Measurements from ENCODE around the gene TRPV5. TPM values are rescaled to one million over a fixed set of nuclear protein-coding genes. Genes with fewer than 3 reads are reported as not detected.
A peak's percentile ranks its signal among the peaks of the same experiment; 100 is the strongest.

Gene TRPV5
- total RNA-seq, 1 experiment from 2014 or later = not detected

DNA sequence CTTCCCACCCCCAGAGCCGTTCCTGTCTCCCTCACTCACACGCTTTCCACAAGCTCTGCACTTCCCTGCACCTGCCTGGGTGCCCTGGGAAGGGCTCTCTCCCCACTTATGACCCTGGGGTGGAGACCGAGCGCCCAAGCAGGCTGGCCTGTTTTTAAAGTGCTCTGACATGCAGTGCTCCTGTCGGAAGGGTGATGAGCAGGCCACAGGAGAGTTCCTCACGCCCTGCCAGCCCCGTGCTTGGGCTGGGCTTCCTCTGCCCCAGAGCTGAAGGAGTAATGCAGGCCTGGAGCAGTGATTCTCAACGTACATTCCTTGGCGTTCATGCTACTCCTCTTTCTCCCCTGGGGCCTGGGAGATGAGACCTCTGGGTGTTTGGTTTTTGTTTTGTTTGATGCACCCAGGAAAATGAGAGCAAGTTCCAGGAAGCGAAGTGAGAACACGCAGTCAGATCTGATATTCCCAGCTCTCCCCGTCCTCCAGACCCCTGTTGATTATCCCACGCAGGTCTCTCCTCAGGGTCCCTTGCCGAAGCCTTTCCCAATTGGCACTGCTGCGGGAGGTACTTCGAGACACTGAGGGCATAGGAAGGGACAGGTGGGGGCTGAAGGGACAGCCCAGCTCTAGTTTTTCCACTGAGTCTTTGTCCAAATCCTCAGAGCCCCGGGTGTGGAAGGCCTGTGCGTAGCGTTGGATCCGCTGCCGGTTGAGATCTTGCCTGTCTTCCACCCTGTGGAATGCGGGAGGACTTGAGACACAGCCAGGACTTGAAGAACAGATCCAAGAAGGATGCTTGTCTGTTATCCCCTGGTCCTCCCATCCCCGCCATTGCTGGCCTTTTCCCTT lies 62.1 kb downstream of the TRPV5 start:
- no peak for DNase-seq (ENCODE audit: low read depth)

DNA sequence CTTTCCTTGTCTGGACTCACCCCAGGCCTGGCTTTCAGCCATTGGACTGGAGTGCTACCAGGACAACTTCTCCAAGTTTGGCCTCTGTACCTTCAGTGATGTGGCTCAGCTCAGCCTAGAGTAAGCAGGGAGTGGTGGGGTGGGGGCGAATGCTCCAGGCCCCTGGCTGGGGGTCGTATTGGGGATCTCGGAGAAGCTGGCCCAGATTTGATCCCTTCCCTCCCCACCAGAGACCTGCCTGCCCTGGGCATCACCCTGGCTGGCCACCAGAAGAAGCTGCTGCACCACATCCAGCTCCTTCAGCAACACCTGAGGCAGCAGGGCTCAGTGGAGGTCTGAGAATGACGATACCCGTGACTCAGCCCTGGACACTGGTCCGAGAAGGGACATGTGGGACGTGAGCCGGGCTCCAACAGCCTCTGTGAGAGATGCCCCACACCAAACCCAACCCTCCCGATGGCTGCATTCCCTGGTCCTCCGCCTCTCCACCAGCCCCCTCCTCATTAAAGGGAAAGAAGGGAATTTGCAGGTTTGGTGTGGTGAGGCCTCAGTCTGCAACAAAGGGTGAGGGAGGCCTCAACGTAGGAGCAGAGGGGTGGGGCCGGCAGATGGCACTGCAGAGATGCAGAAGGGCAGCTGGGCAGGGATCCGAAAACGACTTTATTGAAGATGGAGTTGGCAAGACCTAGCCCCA lies 62.8 kb downstream of the TRPV5 start:
- DNase-seq (ENCODE audit: low read depth) = no peak

DNA sequence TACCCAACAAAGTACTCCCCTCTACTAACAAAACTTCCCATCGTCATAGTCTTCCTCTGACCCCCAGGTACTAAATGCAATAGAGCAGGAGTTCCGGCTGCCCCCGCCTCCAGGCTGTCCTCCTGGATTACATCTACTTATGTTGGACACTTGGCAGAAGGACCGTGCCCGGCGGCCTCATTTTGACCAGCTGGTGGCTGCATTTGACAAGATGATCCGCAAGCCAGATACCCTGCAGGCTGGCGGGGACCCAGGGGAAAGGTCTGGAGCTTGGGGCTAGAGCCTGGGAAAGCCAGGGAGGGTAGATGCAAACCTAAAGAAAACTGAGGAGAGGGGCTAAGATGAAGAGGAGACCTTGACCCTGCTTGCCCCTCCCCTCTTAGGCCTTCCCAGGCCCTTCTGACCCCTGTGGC lies 63.4 kb downstream of the TRPV5 start:
- no peak for DNase-seq (ENCODE audit: low read depth)

DNA sequence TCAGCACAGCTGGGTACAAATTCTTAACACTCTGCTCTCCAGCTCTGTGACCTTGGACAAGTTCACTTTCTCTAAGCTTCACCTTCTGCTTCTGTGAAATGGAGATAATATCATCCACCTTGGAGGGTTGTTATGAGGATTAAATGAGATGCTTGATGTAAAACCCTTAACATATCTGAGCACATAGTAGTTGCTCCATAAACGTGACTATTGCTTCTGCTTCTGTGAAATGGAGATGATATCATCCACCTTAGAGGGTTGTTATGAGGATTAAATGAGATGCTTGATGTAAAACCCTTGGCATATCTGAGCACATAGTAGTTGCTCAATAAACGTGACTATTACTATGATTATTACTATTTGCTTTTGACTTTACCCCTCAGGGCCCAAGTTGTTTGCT lies 64.1 kb downstream of the TRPV5 start:
- DNase-seq (ENCODE audit: low read depth) = no peak

DNA sequence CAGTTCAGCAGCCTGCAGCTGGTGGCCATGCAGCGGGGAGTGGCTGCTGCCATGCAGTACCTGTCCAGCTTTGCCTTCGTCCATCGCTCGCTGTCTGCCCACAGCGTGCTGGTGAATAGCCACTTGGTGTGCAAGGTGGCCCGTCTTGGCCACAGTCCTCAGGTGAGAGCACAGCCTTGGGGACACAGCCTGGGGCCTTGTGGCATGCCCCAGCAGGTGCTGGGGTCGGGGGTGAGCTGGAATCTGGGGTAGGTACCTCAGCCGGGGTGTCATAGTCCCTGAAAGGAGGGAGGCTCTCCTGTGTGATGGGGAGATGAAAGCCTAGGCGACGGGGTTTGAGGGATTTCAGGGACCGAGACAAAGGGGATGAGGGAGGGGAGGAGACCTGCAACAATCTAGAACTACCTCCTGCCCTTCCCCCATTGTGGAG lies 64.5 kb downstream of the TRPV5 start:
- no peak for DNase-seq (ENCODE audit: low read depth)

DNA sequence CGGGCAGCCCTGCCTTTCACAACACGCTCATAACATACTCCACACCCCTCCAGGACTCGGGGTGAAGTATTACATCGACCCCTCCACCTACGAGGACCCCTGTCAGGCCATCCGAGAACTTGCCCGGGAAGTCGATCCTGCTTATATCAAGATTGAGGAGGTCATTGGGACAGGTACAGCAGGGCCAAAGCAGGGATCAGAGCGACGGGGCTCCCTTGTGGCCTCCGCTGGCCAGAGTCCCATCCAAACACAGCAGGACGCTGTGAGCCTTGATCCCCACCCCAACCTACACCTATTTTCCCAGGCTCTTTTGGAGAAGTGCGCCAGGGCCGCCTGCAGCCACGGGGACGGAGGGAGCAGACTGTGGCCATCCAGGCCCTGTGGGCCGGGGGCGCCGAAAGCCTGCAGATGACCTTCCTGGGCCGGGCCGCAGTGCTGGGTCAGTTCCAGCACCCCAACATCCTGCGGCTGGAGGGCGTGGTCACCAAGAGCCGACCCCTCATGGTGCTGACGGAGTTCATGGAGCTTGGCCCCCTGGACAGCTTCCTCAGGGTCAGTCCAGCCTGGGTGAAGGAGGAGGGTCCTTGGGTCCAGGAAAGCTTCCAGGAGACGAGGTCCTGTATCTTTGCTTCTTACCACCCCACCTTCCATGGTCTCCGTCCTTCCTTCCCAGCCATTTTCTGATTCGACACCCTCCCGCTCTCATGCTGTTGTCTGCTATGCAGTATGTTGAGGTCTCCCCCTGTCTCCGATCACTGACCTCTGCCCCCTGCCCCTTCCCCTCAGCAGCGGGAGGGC lies 65.2 kb downstream of the TRPV5 start:
- no peak for DNase-seq (ENCODE audit: low read depth)

DNA sequence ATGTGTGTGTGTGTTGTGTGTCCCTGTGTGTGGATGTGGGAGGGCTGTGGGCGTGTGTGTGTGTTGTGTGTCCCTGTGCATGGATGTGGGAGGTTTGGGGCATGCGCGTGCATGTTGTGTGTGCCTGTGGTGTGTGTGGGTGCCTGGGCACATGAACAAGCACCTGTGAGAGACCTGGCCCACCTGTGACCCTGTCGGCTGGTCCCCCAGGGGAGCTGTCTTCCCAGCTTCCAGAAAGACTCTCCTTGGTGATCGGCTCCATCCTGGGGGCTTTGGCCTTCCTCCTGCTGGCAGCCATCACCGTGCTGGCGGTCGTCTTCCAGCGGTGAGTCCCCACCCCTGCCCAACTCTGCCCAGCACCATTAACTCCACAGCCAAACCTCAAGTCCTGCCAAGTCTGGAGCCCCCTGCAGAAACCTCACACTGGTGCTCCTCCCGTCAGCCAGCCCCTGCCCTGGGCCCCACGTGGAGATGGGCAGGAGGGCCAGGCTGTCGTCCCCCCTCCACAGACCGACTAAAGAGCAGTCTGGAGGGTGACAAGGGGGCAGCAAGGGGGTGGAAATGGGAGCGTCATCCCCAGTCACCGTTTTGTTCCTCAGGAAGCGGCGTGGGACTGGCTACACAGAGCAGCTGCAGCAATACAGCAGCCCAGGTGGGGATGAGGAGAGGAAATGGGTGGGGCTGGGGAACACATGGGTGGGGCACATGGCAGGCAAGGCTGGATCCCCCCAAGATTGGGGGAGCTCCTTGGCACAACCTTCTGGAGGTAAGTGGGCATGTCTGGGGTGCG lies 66.0 kb downstream of the TRPV5 start:
- DNase-seq (ENCODE audit: low read depth) = no peak

DNA sequence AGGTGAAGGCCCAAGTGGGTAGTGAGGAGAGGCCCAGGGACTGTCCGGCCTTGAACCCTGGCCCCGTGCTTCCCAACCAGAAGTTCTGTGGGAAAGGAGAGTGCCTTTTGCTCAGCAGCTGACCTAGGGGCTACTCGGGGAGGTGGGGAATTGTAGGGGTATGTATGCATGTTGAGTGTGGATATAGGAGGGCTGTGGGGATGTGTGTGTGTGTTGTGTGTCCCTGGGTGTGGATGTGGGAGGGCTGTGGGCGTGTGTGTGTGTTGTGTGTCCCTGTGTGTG lies 66.5 kb downstream of the TRPV5 start:
- DNase-seq (ENCODE audit: low read depth) = no peak

DNA sequence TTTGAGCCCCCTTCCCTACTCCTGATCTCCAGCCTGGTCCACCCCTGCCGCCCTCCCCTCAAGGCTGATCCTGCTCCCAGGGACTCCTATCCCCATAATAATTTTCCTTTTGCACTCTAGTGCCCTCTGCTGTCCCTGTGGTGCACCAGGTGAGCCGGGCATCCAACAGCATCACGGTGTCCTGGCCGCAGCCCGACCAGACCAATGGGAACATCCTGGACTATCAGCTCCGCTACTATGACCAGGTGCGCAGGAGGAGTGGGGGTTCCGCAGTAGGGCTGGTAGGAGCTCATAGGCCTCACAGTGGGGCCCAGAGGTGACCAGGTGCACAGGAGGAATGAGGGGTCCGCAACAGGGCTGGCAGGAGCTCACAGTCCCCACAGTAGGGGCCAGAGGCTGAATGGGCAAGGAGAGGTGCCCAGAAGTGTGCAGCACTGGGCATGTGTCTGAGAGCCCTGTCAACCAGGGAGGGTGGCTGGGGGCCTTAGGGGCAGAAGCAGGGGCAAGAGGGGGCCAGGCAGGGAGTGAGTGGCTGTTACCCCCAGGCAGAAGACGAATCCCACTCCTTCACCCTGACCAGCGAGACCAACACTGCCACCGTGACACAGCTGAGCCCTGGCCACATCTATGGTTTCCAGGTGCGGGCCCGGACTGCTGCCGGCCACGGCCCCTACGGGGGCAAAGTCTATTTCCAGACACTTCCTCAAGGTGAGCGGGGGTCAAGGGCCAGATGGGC lies 67.0 kb downstream of the TRPV5 start:
- peak; percentile 17 for DNase-seq (ENCODE audit: low read depth)

DNA sequence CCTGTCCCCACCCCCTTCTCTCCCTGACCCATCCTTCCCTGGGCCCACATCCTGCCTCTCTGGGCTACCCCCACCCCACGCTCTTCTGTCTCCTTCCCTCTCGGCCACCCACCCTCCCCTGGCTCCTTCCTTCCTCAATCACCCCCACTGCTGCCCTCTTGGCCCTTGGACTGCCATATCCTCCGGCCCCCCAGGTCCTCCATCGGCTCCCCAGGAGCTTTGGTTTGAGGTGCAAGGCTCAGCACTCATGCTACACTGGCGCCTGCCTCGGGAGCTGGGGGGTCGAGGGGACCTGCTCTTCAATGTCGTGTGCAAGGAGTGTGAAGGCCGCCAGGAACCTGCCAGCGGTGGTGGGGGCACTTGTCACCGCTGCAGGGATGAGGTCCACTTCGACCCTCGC lies 67.8 kb downstream of the TRPV5 start:
- no peak for DNase-seq (ENCODE audit: low read depth)

DNA sequence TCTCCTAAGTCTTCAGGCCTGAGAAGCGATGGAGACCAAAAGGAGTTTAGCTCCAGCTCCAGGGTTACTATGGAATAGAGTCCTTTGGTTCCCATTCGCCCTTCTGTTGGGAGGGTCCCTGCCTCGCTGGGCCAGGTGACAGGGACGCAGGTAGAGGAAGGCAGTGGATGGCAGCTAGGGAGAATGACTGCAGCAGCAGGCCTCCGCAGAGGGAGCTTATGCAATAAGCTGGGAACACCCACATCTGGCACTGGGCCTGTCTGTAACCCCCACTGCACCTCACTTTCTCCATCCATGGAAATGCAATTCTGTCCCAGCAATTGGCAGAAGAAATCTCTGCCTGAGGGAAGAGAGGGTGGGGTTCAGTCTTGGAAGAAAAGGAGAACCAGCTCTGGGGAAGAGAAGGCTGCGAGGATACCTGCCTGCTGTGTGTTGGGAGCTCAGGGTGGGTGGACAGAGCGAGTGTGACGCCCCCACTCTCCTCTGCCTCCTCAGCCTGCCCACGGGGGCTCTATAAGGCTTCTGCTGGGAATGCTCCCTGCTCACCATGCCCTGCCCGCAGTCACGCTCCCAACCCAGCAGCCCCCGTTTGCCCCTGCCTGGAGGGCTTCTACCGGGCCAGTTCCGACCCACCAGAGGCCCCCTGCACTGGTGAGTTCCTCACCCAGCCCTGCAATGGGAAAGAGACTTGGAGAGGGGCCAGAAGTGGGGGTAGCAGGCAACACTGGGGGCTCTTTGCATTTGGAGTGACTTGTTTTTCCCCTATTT lies 68.4 kb downstream of the TRPV5 start:
- no peak for DNase-seq (ENCODE audit: low read depth)

DNA sequence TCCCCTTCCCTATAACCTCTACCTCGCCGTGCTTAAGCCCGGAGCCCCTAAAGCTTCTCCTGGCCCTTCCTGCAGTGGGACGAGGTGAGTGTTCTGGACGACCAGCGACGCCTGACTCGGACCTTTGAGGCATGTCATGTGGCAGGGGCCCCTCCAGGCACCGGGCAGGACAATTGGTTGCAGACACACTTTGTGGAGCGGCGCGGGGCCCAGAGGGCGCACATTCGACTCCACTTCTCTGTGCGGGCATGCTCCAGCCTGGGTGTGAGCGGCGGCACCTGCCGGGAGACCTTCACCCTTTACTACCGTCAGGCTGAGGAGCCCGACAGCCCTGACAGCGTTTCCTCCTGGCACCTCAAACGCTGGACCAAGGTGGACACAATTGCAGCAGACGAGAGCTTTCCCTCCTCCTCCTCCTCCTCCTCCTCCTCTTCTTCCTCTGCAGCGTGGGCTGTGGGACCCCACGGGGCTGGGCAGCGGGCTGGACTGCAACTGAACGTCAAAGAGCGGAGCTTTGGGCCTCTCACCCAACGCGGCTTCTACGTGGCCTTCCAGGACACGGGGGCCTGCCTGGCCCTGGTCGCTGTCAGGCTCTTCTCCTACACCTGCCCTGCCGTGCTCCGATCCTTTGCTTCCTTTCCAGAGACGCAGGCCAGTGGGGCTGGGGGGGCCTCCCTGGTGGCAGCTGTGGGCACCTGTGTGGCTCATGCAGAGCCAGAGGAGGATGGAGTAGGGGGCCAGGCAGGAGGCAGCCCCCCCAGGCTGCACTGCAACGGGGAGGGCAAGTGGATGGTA lies 69.5 kb downstream of the TRPV5 start:
- DNase-seq (ENCODE audit: low read depth) = no peak

DNA sequence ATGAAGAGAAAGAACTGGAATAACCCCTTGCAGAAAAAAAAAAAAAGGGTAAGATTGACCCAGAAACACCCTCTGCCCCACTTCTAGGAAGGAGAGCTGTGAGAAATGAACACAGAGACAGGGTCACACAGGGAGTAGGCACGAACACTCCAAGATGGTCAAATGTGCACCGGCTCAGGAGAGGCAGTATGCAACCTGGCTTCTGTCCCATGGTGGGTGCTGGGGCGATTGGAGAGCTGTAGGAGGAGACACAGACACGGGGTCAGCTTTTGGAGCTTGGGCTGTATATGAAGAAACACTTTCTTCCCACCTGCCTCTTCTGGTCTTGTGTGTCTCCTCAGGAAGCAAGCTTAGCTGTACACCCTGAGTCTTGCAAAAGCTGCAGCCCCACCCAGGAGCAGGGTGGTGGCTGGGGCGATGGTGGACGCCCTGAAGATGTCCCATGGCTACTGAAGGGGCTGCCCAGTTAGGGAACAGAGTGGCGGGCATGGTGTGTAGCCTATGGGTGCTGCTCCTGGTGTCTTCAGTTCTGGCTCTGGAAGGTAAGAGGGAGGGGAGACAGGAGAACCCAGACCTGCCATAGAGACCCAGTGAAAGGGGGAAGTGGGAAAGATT lies 70.7 kb downstream of the TRPV5 start:
- no peak for DNase-seq (ENCODE audit: low read depth)

DNA sequence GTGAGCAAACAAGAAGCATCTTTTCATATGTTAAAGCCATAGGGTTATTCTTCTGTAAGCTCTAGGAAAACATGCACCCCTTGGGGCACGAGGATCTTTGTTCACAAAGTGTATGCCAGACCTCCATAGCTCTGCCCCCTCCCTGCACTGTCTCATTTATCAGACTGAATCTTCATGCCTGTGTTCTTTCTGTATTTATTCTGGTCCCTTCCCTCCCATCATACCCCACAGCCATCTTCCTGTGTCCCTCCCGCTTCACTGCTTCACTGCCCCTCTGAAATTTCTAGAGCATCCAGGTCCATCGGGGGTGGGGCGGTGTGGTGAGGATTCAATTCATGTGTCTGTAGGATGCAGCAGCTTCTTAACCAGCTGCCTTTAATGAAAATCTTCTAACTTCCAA lies 71.2 kb downstream of the TRPV5 start:
- DNase-seq (ENCODE audit: low read depth) = no peak

DNA sequence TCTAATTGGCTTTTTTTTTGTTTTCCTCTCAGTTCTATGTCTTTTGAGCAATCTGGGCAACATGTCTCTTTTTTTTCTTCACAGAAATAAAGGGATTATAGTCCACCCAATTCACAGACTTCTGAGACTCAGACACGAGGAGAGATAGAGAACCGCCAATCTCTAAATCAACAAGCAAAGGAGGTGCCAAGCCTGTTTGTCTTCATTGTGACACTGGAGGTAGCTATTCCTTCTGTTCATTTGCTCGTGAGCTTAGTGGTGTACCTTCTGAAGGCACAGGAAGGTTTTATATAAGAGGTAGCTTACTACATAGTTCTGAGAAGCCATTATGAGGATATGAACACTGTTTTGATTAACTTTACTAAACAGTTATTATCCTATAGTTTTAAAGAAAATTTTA lies 72.6 kb downstream of the TRPV5 start:
- no peak for DNase-seq (ENCODE audit: low read depth)

DNA sequence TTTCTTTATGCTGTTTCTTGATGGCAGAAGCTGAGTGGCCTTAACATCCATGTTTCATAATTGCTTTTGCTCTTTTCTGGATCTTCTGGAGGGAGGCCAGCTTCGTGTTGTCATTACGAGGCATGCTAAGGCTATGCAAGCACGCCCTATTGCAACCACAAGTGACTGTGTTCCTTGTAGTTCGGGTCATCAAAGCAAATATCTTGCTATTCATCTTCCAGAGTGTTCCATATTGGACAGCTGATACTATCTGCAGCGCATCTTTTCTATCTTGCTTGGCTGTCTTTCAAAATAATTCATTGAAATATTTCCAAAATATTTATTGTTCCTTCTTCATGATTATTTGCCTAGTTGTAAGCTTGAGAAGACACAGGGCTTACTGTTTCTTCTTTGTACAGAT lies 73.7 kb downstream of the TRPV5 start:
- peak; percentile 25 for DNase-seq (ENCODE audit: low read depth)

DNA sequence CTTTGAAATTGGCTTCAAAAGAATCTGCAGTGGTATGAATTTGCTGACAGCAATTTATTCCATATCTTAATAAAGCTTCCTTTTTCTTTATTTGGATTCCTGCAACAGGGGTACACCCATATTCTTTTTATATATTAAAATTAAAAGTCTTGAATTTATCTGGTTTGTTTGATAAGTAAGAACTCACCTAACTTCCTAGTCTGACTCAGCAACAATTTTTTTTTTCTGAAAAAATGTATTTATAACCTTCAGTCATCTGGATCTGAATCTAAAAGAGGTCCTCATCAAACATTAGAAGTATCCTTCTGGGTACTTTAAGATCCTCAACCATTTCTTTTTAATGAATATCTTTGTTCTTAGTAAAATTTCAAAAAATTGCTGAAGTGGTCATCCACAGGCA lies 74.1 kb downstream of the TRPV5 start:
- no peak for DNase-seq (ENCODE audit: low read depth)

Measured in RPMI7951 (cell line).